MM.1S (cell line): ENCODE results near the gene EXOC3L4.

Source experiments
- CTCF ChIP-seq: fragments of 300-600 bp; sonication (generic); IDR thresholded peaks from 2 replicates; pipeline ENCODE4 v1.5.1; 2016; ENCODE audit warnings: antibody characterized with exemption, low read length, mixed read lengths
- EZH2 ChIP-seq: fragments of 300-600 bp; sonication (generic); optimal IDR thresholded peaks from 2 replicates; pipeline ENCODE3; 2017; ENCODE audit warnings: low read depth, mild to moderate bottlenecking, antibody characterized with exemption, low read length, mixed read lengths
- EZH2phosphoT487 ChIP-seq: fragments of 300-600 bp; sonication (generic); IDR thresholded peaks from 2 replicates; pipeline ENCODE4 v1.6.1; 2018; ENCODE audit warnings: antibody characterized with exemption, low read length

GRCh38 chr14:103142721-103143302, 48.3 kb downstream of the EXOC3L4 start:
- TF ChIP-seq CTCF (no peak), EZH2phosphoT487 (no peak), EZH2 (no peak)
